ENCODE measurements around the gene BTNL9.

BTNL9 gene

GRCh38 chr5:181056431-181056830 lies 16.4 kb downstream of the BTNL9 start:
- no peak for TF ChIP-seq CTCF (IDR thresholded peaks at IDR 0.05; ENCODE audit: insufficient read depth, low read depth, low read length, missing control alignments)
- no peak for DNase-seq (ENCODE audit: low read depth)
- H3K4me3 ChIP-seq (ENCODE audit: low read length) = no peak overlapping the region

- no peak overlapping the region for H3K4me3 ChIP-seq (ENCODE audit: low read length)
- TF ChIP-seq CTCF (IDR thresholded peaks at IDR 0.05; ENCODE audit: insufficient read depth, low read depth, low read length, missing control alignments) = no peak
- no peak for DNase-seq (ENCODE audit: low read depth)
Measured at GRCh38 chr5:181058321-181058720, 18.3 kb downstream of the BTNL9 start.

GRCh38 chr5:181058786-181059296 lies 18.8 kb downstream of the BTNL9 start:
- no peak overlapping the region for H3K4me3 ChIP-seq (ENCODE audit: low read length)
- TF ChIP-seq CTCF (IDR thresholded peaks at IDR 0.05; ENCODE audit: insufficient read depth, low read depth, low read length, missing control alignments) = no peak
- no peak for DNase-seq (ENCODE audit: low read depth)

GRCh38 chr5:181059297-181060230 lies 19.5 kb downstream of the BTNL9 start:
- TF ChIP-seq CTCF (IDR thresholded peaks at IDR 0.05; ENCODE audit: insufficient read depth, low read depth, low read length, missing control alignments) = no peak
- DNase-seq (ENCODE audit: low read depth) = no peak
- H3K4me3 ChIP-seq (ENCODE audit: low read length) = no peak overlapping the region

- no peak overlapping the region for H3K4me3 ChIP-seq (ENCODE audit: low read length)
- no peak for DNase-seq (ENCODE audit: low read depth)
- no peak for TF ChIP-seq CTCF (IDR thresholded peaks at IDR 0.05; ENCODE audit: insufficient read depth, low read depth, low read length, missing control alignments)
Measured at GRCh38 chr5:181060231-181060590, 20.1 kb downstream of the BTNL9 start.

GRCh38 chr5:181060924-181061323 lies 20.9 kb downstream of the BTNL9 start:
- H3K4me3 ChIP-seq (ENCODE audit: low read length) = no peak overlapping the region
- no peak for TF ChIP-seq CTCF (IDR thresholded peaks at IDR 0.05; ENCODE audit: insufficient read depth, low read depth, low read length, missing control alignments)
- no peak for DNase-seq (ENCODE audit: low read depth)

Measured in epithelial cell of esophagus (primary cell).